Epithelial cell of prostate (primary cell): ENCODE measurements around the gene MAN1C1.
"Not testable (repeated sequence)": the region's sequence is repeated elsewhere in the genome, so short reads cannot be mapped to it uniquely, and the experiment has no call there.

ENCODE experiments used
- DNase-seq: peaks from one replicate; pipeline ENCODE4 v3.0.0-alpha.2; 2011; ENCODE audit warnings: low read depth, low spot score
- H3K27ac ChIP-seq: fragments of 450-650 bp; 2 replicates; pipeline ENCODE4 v1.5.1; 2017; ENCODE audit warnings: mild to moderate bottlenecking

The MAN1C1 gene

GRCh38 chr1:25581764-25582163 is 34.8 kb upstream of the MAN1C1 start:
- DNase-seq: no peak
- H3K27ac ChIP-seq: no peak overlapping the region

- H3K27ac ChIP-seq: no peak overlapping the region
- DNase-seq: no peak
Measured at GRCh38 chr1:25583519-25584370, 32.8 kb upstream of the MAN1C1 start.

DNA sequence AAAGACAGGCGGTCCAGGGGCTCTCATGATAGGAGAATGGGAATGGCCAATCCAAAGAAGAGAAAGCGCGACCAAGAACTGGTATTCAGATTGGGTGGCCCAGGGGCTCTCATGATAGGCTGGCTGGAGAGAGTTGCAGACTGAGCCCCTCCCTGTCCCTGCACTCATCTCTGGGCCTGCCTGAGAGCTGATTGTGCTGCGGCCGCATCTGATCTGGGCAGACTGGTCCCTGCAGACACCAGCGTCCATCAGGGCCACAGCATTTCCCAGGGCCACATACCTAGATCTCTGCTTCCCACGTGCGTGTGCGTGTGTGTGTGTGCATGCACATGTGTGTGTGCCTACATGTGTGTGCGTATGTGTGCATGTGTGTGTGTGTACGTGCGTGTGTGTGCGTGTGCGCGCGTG is 30.4 kb upstream of the MAN1C1 start:
- H3K27ac ChIP-seq: no peak overlapping the region
- DNase-seq: no peak

DNA sequence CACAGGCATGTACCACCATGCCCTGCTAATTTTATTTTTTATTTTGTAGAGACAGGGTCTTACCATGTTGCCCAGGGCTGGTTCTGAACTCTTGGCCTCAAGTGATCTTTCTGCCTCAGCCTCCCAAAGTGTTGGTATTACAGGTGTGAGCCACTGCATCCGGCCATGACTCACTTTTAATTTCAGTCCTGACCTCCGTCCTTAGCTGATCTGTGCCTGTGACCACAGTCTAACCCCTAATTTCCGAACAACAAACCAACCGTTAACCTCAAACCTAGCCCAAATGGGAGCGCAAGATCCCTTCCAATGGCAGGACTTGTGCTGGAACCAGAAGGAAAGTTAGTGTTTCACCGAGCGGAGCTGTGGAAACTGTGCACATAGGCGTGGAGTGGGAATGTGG is 29.3 kb upstream of the MAN1C1 start:
- H3K27ac ChIP-seq: no peak overlapping the region

DNA sequence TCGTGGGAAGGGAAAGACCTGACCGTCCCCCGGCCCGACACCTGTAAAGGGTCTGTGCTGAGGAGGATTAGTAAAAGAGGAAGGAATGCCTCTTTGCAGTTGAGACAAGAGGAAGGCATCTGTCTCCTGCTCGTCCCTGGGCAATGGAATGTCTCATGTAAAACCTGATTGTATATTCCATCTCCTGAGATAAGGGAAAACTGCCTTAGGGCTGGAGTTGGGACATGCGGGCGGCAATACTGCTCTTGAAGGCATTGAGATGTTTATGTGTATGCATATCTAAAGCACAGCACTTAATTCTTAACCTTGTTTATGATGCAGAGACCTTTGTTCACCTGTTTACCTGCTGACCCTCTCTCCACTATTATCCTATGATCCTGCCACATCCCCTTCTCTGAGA is 28.4 kb upstream of the MAN1C1 start:
- not testable (repeated sequence) for DNase-seq, H3K27ac ChIP-seq

More for the DNA sequence above, 29.3 kb upstream of the MAN1C1 start:
- DNase-seq: no peak

- not testable (repeated sequence) for DNase-seq, H3K27ac ChIP-seq
Measured at GRCh38 chr1:25588786-25589185, 27.8 kb upstream of the MAN1C1 start.

- no peak for DNase-seq
- H3K27ac ChIP-seq: no peak overlapping the region
Measured at GRCh38 chr1:25590096-25590824, 26.3 kb upstream of the MAN1C1 start.

- DNase-seq: no peak
- H3K27ac ChIP-seq: no peak overlapping the region
Measured at GRCh38 chr1:25593861-25594260, 22.7 kb upstream of the MAN1C1 start.

DNA sequence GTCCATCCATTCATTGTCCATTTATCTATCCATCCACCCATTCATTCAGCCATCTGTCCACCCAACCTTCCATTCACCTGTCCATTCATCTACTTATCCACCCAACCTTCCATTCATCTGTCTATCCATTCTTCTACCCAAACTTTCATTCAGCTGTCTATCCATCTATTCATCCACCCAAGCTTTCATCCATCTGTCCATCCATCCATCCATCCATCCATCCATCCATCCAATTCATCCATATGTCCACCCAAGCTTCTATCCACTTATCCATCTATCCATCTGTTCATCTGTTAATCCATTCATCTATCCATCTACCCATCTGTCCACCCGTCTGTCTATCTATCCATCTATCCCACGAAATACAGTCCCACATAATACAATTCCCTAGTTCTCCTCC is 21.6 kb upstream of the MAN1C1 start:
- no peak for DNase-seq
- H3K27ac ChIP-seq: no peak overlapping the region

- DNase-seq, H3K27ac ChIP-seq: not testable (repeated sequence)
Measured at GRCh38 chr1:25596641-25597040, 19.9 kb upstream of the MAN1C1 start.

- DNase-seq: no peak
- no peak overlapping the region for H3K27ac ChIP-seq
Measured at GRCh38 chr1:25598879-25599278, 17.7 kb upstream of the MAN1C1 start.

GRCh38 chr1:25599969-25600610 is 16.5 kb upstream of the MAN1C1 start:
- no peak overlapping the region for H3K27ac ChIP-seq
- no peak for DNase-seq

- DNase-seq, H3K27ac ChIP-seq: not testable (repeated sequence)
Measured at GRCh38 chr1:25600971-25601699, 15.5 kb upstream of the MAN1C1 start.

- not testable (repeated sequence) for DNase-seq, H3K27ac ChIP-seq
Measured at GRCh38 chr1:25603779-25604538, 12.6 kb upstream of the MAN1C1 start.

DNA sequence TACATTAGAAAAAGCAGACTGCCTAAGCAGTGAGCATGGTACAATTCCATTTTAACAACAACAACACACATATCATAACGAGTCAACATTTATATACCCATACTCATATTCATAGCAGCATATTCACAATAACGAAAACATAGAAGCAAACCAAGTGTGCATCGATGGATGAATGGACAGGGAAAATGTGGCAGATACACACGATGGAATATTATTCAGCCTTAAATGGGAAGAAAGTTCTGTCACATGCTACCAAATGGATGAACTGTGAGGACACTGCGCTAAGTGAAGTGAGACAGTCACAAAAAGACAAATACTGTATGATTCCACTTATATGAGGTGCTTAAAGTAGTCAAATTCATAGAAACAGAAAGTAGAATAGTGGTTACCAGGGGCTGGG is 9.5 kb upstream of the MAN1C1 start:
- no peak for DNase-seq
- H3K27ac ChIP-seq: no peak overlapping the region

GRCh38 chr1:25608488-25609178 is 8.0 kb upstream of the MAN1C1 start:
- DNase-seq: no peak
- no peak overlapping the region for H3K27ac ChIP-seq

DNA sequence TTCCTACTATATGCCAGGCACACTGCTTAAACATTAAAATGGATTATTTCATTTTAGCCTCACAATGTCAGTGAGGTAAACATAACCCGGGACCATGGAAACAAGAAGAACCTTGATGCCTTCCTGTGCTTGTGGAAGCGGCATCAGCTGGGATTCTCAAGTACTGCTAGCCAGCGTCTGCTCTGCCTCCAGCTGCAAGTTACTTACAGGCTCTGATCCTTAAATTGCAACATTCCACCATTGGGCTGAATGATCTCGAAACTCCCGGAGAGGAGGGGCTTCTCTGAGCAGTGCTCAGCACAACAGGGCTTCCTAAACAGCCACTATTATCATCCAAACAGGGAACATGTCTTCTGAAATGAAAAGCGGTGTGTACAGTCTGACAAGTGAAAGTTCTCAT is 6.7 kb upstream of the MAN1C1 start:
- no peak for DNase-seq

GRCh38 chr1:25610822-25611630 is 5.6 kb upstream of the MAN1C1 start:
- H3K27ac ChIP-seq: no peak overlapping the region
- no peak for DNase-seq

More for the DNA sequence above, 6.7 kb upstream of the MAN1C1 start:
- no peak overlapping the region for H3K27ac ChIP-seq
